B cell (primary cell): Measurements from ENCODE around the gene ZNF3.

Experiments
- CTCF ChIP-seq: fragments of 200-600 bp; IDR thresholded peaks from one replicate; pipeline ENCODE4 v1.8.0; 2022; ENCODE audit warnings: antibody characterized with exemption, mild to moderate bottlenecking
- EZH2 ChIP-seq: IDR thresholded peaks from 2 replicates; pipeline ENCODE4 v1.6.1; 2012; ENCODE audit warnings: borderline replicate concordance, low read depth, mild to moderate bottlenecking, moderate library complexity, low read length; ENCODE audit not compliant: insufficient read depth, poor library complexity, severe bottlenecking

- no peak for TF ChIP-seq CTCF
- no peak for TF ChIP-seq EZH2
Measured at GRCh38 chr7:100111156-100111555, 29.6 kb upstream of the ZNF3 start.
